K562 (cell line): ENCODE results near the gene CLSTN2. TPM values are rescaled to one million over a fixed set of nuclear protein-coding genes. Genes with fewer than 3 reads are reported as not detected.
A peak's percentile ranks its signal among the peaks of the same experiment; 100 is the strongest.

Experiments used
- ARID1B ChIP-seq: fragments of 450-650 bp; IDR thresholded peaks from 2 replicates; pipeline ENCODE4 v1.6.1; 2016; ENCODE audit warnings: antibody characterized with exemption, mild to moderate bottlenecking, inconsistent platforms
- ATF3 ChIP-seq, 2 experiments: fragments of 450-650 bp in 1 of 2; sonication (generic) in 1 of 2; formaldehyde crosslinking in 1 of 2; IDR thresholded peaks in 1 of 2; conservative IDR thresholded peaks in 1 of 2; 2 replicates each; pipeline versions ENCODE4 v1.6.1 to v1.8.1; 2016 to 2023; ENCODE audit warnings: mild to moderate bottlenecking in 2 of 2, moderate library complexity in 2 of 2, inconsistent platforms in 1 of 2, missing genetic modification reagents in 1 of 2
- ATF4 ChIP-seq: fragments of 450-650 bp; formaldehyde crosslinking; IDR thresholded peaks from 2 replicates; pipeline ENCODE4 v1.4.0; 2022; ENCODE audit warnings: mild to moderate bottlenecking, moderate library complexity
- CBFA2T2 ChIP-seq: fragments of 450-650 bp; conservative IDR thresholded peaks from 2 replicates; pipeline ENCODE4 v1.6.1; 2017; ENCODE audit warnings: mild to moderate bottlenecking
- CUX1 ChIP-seq: fragments of 200-800 bp; sonication (Bioruptor generic); IDR thresholded peaks from 2 replicates; pipeline ENCODE4 v1.6.1; 2016; ENCODE audit warnings: missing genetic modification characterization, missing compliant biosample characterization
- E2F8 ChIP-seq: fragments of 450-650 bp; IDR thresholded peaks from 2 replicates; pipeline ENCODE4 v1.7.1; 2018; ENCODE audit warnings: mild to moderate bottlenecking, low read depth; ENCODE audit not compliant: partially characterized antibody
- KDM1A ChIP-seq, 2 experiments: fragments of 450-650 bp; IDR thresholded peaks; 2 replicates each; pipeline ENCODE4 v1.6.1; 2016; ENCODE audit warnings: mild to moderate bottlenecking in 2 of 2
- MCM5 ChIP-seq: fragments of 450-650 bp; IDR thresholded peaks from 2 replicates; pipeline ENCODE4 v1.6.1; 2016; ENCODE audit warnings: low read depth
- MEF2A ChIP-seq: IDR thresholded peaks from 2 replicates; pipeline ENCODE4 v1.6.1; 2011; ENCODE audit warnings: low read depth, mild to moderate bottlenecking, low read length, moderate library complexity; ENCODE audit not compliant: control insufficient read depth
- NR2C1 ChIP-seq, 2 experiments: fragments of 450-650 bp; IDR thresholded peaks; 2 replicates each; pipeline ENCODE4 v1.6.1; 2017; ENCODE audit warnings: mild to moderate bottlenecking in 2 of 2, antibody characterized with exemption in 1 of 2, inconsistent platforms in 1 of 2, missing compliant biosample characterization in 1 of 2, missing genetic modification characterization in 1 of 2
- NRF1 ChIP-seq, 2 experiments: fragments of 450-650 bp; IDR thresholded peaks in 1 of 2; conservative IDR thresholded peaks in 1 of 2; 2 replicates each; pipeline ENCODE4 v1.6.1; 2014; ENCODE audit warnings: mild to moderate bottlenecking in 2 of 2
- RBM14 ChIP-seq: fragments of 200-400 bp; formaldehyde crosslinking; IDR thresholded peaks from 2 replicates; pipeline ENCODE4 v1.6.1; 2018; ENCODE audit warnings: low read depth, mild to moderate bottlenecking, low read length, moderate library complexity, borderline replicate concordance; ENCODE audit not compliant: insufficient read depth
- ZNF444 ChIP-seq: fragments of 250-450 bp; sonication (Bioruptor Pico); IDR thresholded peaks from 2 replicates; pipeline ENCODE4 v1.4.0; 2020; ENCODE audit warnings: mild to moderate bottlenecking, moderate library complexity
- ZNF511 ChIP-seq: sonication (generic); formaldehyde crosslinking; IDR thresholded peaks from 2 replicates; pipeline ENCODE4 v1.8.0; 2022; ENCODE audit warnings: mild to moderate bottlenecking, missing genetic modification reagents
- polyA plus RNA-seq, 8 experiments: library from polyadenylated mRNA; depleted of rRNA in 4 of 8; stranded (reverse) in 5 of 8; unstranded in 3 of 8; fragments of >200 nt; fragmentation: Nextera tagmentation in 2 of 8; fragmentation: Illumina TruSeq in 1 of 8; extraction: Ambion mirVana in 2 of 8; extraction: Trizol in 1 of 8; gene quantifications; 2 replicates each; pipeline versions ENCODE4 v1.2.1 to v1.2.3, GENCODE V29; 2011 to 2014; ENCODE audit warnings: inconsistent platforms in 1 of 8, missing spikeins in 1 of 8
- total RNA-seq, 7 experiments: library from RNA; depleted of rRNA in 6 of 7; stranded (reverse); fragments of >200 nt in 6 of 7; fragmentation: Illumina TruSeq in 2 of 7; extraction: Trizol in 2 of 7; gene quantifications; 2 replicates each; pipeline versions ENCODE4 v1.2.1 to v1.2.3, GENCODE V29; 2011 to 2021; ENCODE audit warnings: low replicate concordance in 1 of 7
- TF ChIP-seq, protein P1 (sequence below): sonication (generic); formaldehyde crosslinking; IDR thresholded peaks from 2 replicates; pipeline ENCODE4 v1.9.0; 2022; ENCODE audit warnings: mild to moderate bottlenecking, missing genetic modification reagents

The CLSTN2 gene
- total and polyA plus RNA-seq, 9 of the 15 experiments (the other 6 are each of a cell fraction or from before 2014, with no cell fraction given) = 0.02 to 0.04 (median 0.04) TPM; not detected in 6

- no peak for TF ChIP-seq NRF1 (conservative IDR thresholded peaks at IDR 0.05 in 1 of 2, IDR thresholded peaks at IDR 0.05 in 1 of 2)
- peak; percentile 68 for TF ChIP-seq CBFA2T2
- TF ChIP-seq ARID1B = no peak
- no peak for TF ChIP-seq MEF2A
- no peak for TF ChIP-seq ATF3 (IDR thresholded peaks at IDR 0.05)
- no peak for TF ChIP-seq ATF3 (CRISPR knock-in tag; conservative IDR thresholded peaks at IDR 0.05)
- no peak for TF ChIP-seq KDM1A (IDR thresholded peaks at IDR 0.05)
- no peak for TF ChIP-seq E2F8
- TF ChIP-seq MCM5 = no peak
- TF ChIP-seq RBM14 = no peak
- TF ChIP-seq ZNF511 = no peak
- no peak for TF ChIP-seq NR2C1 (IDR thresholded peaks at IDR 0.05)
- TF ChIP-seq NR2C1 (tag; IDR thresholded peaks at IDR 0.05) = no peak
- no peak for TF ChIP-seq ZNF444 (CRISPR knock-in tag)
- no peak for TF ChIP-seq ATF4 (CRISPR knock-in tag)
- TF ChIP-seq, protein P1, sequence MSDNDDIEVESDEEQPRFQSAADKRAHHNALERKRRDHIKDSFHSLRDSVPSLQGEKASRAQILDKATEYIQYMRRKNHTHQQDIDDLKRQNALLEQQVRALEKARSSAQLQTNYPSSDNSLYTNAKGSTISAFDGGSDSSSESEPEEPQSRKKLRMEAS (CRISPR knock-in tag) = no peak
- no peak for TF ChIP-seq CUX1 (CRISPR knock-in tag)
Observed at GRCh38 chr3:140386357-140387100, 451.5 kb downstream of the CLSTN2 start (continued).
